ENCODE measurements around the gene SERGEF. TPM values are rescaled to one million over a fixed set of nuclear protein-coding genes. Genes with fewer than 3 reads are reported as not detected.

The SERGEF gene
- total and polyA plus RNA-seq, 2 of the 4 experiments (the other 2 are of a cell fraction) = 12.2 to 18.1 TPM

DNA sequence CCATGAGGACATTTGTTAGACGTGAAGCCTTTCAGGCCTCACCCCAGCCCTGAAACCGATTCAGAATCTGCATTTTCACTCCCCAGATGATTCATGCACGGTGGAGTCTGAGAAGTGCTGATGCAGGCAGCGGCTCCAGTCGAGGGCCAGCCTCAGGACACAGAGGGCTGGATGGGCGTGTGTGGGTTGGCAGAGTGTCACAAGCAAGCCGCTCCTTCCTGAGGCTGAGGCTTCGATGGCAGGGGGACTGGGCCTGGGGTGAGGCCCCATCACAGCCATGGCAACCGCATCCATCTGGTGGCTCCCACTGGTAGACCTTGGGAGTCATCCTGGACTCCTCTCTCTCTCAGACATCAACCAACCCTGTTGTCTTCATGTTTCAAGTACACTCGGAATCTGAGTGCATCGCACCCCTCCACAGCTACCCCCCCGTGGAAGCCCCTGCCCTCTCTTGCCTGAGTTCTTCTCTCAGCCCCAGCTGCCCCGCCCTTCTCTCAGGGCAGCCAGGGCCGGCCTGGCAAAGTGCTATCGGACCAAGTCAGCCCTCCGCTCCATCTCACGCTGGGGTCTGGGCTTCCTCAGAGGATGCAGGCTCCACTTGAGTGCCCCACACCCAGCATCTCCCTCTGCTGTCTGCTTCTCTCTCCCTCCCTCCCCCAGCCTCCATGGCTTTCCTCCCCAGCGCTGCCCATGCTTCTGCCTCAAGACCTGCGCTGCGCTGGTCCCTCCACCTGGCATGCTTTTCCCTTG, 267.6 kb downstream of the SERGEF start:
- H4K8ac ChIP-seq (ENCODE audit: low read depth in 2 of 2, low read length in 2 of 2) = no peak overlapping the region
- BruUV-seq (replicated peaks) = no TSS peak
- intact Hi-C loops (cut with micrococcal nuclease) = no loop called here
- H2AK9ac ChIP-seq (replicated peaks; ENCODE audit: low read depth, low read length, poor library complexity) = no peak overlapping the region
- H3K9me3 ChIP-seq (ENCODE audit: control insufficient read depth, insufficient read depth, low read length) = no peaks in the 10 kb centered on the region
- in situ Hi-C loops (cut with MboI; ENCODE audit: low sequenced_read_pairs) = no loop called here
- no peak overlapping the region for H2BK120ac ChIP-seq (ENCODE audit: low read depth, low read length)
- H3K4me3 ChIP-seq (ENCODE audit: insufficient read depth, low read depth, low read length) = no peak overlapping the region
- H3K4me2 ChIP-seq (ENCODE audit: low read depth, low read length) = no peak overlapping the region
- ChIA-PET POLR2A (ENCODE audit: unreplicated experiment) (no interaction called here), CTCF (interaction anchor here (1.3 kb wide), 1 partner anchor 234 kb away, joined by 3 read pairs; no protein-coding TSS in a partner anchor)
- no peak overlapping the region for H3K23ac ChIP-seq (ENCODE audit: low read depth, low read length)
- H2AFZ ChIP-seq (replicated peaks; ENCODE audit: low read length, poor library complexity) = peak overlapping the region; percentile 33
- H4K91ac ChIP-seq (ENCODE audit: insufficient read depth, low read depth, low read length) = no peak overlapping the region
- no peak for TF ChIP-seq RCOR1 (IDR thresholded peaks at IDR 0.05; ENCODE audit: insufficient replicate concordance, low read length)
- TF ChIP-seq FOS (IDR thresholded peaks at IDR 0.05; ENCODE audit: low read depth, low read length) = no peak
- TF ChIP-seq, protein P1, sequence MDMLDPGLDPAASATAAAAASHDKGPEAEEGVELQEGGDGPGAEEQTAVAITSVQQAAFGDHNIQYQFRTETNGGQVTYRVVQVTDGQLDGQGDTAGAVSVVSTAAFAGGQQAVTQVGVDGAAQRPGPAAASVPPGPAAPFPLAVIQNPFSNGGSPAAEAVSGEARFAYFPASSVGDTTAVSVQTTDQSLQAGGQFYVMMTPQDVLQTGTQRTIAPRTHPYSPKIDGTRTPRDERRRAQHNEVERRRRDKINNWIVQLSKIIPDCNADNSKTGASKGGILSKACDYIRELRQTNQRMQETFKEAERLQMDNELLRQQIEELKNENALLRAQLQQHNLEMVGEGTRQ (IDR thresholded peaks at IDR 0.05; ENCODE audit: low read depth, low read length) = no peak
- no peak for TF ChIP-seq NFE2L2 (IDR thresholded peaks at IDR 0.05; ENCODE audit: low read depth, low read length)
- no peak for TF ChIP-seq BHLHE40 (IDR thresholded peaks at IDR 0.05; ENCODE audit: low read depth, low read length)
- no peak for TF ChIP-seq MAZ (IDR thresholded peaks at IDR 0.05; ENCODE audit: borderline replicate concordance, low read depth, low read length)
- no peak for TF ChIP-seq CEBPB (IDR thresholded peaks at IDR 0.05; ENCODE audit: low read depth, low read length)
- TF ChIP-seq MXI1 (IDR thresholded peaks at IDR 0.05; ENCODE audit: borderline replicate concordance, low read depth, low read length) = no peak
- TF ChIP-seq POLR2A (IDR thresholded peaks at IDR 0.05; ENCODE audit: low read depth, low read length) = no peak
- no peak for TF ChIP-seq MAFK (IDR thresholded peaks at IDR 0.05; ENCODE audit: low read depth, low read length)
- no peak for TF ChIP-seq CHD1 (IDR thresholded peaks at IDR 0.05; ENCODE audit: low read depth, low read length)
- no peak overlapping the region for H3K27ac ChIP-seq (ENCODE audit: insufficient read depth, low read length)
- H3K4ac ChIP-seq (ENCODE audit: low read depth, low read length) = no peak overlapping the region
- dilution Hi-C loops (cut with HindIII; ENCODE audit: low sequenced_read_pairs, unreplicated experiment) = loop anchor here (25.0 kb wide), 1 partner anchor 242 kb away; no protein-coding TSS in a partner anchor
- no peak overlapping the region for H2AK5ac ChIP-seq (ENCODE audit: low read depth, low read length)
- peaks cover 17% of the 10 kb centered on the region for H3K27me3 ChIP-seq (ENCODE audit: control insufficient read depth, insufficient read depth, low read length)
- ATAC-seq (ENCODE audit: low read depth) (no peak), DNase-seq (no peak)
- no peak overlapping the region for H3K18ac ChIP-seq (ENCODE audit: low read depth, low read length)
- no peaks in the 10 kb centered on the region for H3K4me1 ChIP-seq (ENCODE audit: control insufficient read depth, insufficient read depth, low read length)
- no peaks in the 10 kb centered on the region; the same call in 1 of the 2 replicates for H4K20me1 ChIP-seq (ENCODE audit: insufficient read depth, low read length)
- no peak overlapping the region for H2BK5ac ChIP-seq (ENCODE audit: low read depth, low read length, poor library complexity, severe bottlenecking)
- H3K56ac ChIP-seq (ENCODE audit: extremely low read depth, insufficient read depth, low read length) = no peak overlapping the region
- no peak overlapping the region for H4K5ac ChIP-seq (ENCODE audit: low read depth, low read length)
- 71% methylated on average over 11 of the region's 20 CpGs; no CpG with 5 or more reads in 1 of the 2 experiments for WGBS, 2 experiments (ENCODE audit: extremely low coverage in 2 of 2, insufficient read length in 1 of 2)
- no peak overlapping the region for H3K9ac ChIP-seq (ENCODE audit: low read depth, low read length)
- H2BK15ac ChIP-seq (ENCODE audit: low read depth, low read length) = no peak overlapping the region
- H3K79me1 ChIP-seq (ENCODE audit: low read depth in 1 of 2, low read length in 2 of 2) = no peaks in the 10 kb centered on the region
- H3K36me3 ChIP-seq (ENCODE audit: control insufficient read depth, insufficient read depth, low read length) = no peaks in the 10 kb centered on the region
- H3K9me1 ChIP-seq (ENCODE audit: insufficient read depth, low read length) = no peaks in the 10 kb centered on the region
- H3K14ac ChIP-seq (replicated peaks; ENCODE audit: low read depth, low read length) = no peak overlapping the region
- no peak overlapping the region for H2BK20ac ChIP-seq (ENCODE audit: low read depth, low read length)

All from IMR-90 (cell line).